GM11168 (cell line): ENCODE measurements around the gene MEIOSIN.

ENCODE experiments used
- in situ Hi-C: fragments of 300-500 bp; cut with MboI; formaldehyde crosslinking; loops from one replicate; pipeline ENCODE4 v1.12.0; 2022; ENCODE audit warnings: low sequenced_read_pairs; ENCODE audit not compliant: unreplicated experiment

Gene MEIOSIN

DNA sequence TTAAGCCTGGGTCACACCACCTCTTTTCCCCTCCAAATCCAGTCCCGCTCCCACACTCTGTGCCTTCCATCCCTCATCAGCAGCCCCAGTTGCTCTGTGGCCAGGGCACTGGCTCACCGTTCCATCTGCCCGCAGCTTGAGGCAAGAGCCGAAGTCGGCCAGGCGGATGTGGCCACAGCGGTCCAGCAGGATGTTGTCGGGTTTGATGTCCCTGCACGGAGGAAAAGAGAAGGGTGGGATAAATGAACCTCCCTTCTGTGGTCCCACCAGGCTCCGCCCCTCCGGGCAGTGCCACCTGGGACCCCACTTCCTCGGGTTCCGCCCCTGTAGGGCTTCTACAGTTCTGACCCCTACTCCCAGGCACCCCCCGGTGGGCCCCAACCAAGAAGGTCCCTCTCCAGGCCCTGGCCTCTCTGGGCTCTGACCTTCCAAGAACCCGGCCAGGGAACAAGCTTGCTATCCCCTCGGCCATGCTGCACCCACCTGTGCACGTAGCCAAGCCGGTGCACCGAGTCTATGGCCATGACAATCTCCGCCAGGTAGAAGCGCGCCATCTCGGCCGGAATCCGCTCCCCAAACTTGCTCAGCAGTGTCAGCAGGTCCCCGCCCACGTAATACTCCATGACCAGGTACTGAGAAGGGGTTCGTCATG lies 44.9 kb downstream of the MEIOSIN start:
- in situ Hi-C loops = no loop called here

DNA sequence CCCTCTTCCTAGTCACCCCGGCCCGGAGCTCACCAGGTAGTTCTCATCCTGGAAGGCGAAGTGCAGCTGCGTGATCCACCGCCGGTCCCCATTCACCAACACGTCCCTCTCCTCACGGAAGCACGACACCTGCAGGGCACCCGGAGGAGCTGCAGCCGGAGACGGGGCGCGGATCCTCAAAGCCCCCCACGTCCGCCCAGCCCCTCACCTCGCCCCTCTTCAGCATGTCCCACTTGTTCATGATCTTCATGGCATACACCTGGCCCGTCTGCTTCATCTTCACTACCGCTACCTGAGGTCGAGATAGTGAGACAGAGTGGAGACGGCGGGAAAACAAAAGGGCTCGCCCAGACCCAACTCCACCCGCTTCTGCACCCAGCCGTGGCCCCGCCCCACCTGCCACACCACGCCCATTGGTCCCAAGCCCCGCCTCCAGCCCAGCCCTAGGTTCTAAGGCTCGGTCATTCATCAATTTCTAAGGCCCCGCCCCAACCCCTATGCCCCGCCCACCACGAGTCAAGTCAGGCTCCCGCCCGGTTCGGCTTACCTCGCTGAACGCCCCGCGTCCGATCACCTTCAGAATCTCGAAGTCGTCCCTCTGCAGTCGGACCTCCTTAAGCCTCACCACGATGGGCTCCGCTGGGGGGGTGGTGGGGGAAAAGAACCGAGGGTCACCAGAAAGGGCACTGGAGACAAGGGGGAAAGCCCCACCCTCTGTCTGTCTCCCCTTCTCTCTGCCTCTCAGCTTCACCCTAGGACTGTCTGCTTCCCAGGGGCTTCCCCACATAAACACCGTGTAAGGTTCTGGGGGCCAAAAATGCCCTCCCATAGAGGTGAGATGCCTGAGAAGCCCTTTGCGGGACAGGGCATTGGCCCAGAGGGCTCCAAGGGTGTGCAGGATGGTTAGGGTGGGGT lies 46.2 kb downstream of the MEIOSIN start:
- in situ Hi-C loops = no loop called here

DNA sequence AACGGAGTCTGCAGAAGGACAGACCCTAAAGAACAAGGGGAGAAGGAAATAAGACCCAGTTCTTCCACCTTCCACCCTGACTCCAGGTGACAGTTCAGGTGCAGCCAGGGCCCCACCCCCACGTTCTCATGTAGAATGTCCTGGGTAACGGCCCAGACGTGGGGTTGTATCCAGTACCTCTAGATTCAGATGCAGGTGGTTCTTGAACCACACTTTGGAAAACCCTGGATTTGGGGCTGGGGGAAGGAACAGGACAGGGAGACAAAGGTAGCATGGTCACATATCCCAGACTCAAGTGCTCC lies 46.9 kb downstream of the MEIOSIN start:
- in situ Hi-C loops = no loop called here

DNA sequence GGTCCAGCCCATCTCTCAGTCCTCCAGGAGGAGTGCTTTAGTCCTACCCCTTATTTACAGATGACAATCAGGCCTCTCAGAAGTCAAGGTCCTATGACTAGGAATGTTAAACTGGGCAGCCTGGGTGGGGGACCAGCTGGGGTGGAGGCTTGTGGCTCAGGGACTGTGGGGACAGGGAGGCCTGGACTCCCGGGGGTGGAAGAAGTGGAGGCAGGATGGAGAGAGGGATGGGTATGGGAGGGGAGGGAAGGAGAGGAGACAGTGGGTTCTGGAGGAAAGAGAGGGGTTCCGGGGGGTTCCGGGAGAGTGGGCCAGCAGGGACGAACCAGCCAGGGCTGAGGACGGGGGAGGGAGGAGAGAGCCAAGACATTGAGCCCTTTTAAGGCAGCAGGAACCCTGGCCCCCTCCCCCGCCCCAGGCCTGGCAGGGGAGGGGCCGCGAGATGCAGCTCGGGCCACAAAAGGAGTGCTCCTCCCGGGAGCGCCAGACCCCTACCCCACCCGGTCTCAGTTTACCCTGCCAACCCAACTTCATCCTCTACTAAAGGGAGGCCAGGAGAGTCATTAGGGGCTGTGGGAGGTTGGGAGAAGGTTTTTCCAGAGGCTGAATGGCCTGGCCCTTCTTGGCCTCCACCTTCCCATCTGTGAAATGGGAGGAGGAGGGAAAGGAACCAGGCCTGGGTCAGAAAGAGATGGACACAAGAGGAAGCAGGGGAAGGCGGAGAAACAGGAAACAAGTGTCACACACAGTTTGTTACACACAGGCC lies 47.4 kb downstream of the MEIOSIN start:
- in situ Hi-C loops = no loop called here

DNA sequence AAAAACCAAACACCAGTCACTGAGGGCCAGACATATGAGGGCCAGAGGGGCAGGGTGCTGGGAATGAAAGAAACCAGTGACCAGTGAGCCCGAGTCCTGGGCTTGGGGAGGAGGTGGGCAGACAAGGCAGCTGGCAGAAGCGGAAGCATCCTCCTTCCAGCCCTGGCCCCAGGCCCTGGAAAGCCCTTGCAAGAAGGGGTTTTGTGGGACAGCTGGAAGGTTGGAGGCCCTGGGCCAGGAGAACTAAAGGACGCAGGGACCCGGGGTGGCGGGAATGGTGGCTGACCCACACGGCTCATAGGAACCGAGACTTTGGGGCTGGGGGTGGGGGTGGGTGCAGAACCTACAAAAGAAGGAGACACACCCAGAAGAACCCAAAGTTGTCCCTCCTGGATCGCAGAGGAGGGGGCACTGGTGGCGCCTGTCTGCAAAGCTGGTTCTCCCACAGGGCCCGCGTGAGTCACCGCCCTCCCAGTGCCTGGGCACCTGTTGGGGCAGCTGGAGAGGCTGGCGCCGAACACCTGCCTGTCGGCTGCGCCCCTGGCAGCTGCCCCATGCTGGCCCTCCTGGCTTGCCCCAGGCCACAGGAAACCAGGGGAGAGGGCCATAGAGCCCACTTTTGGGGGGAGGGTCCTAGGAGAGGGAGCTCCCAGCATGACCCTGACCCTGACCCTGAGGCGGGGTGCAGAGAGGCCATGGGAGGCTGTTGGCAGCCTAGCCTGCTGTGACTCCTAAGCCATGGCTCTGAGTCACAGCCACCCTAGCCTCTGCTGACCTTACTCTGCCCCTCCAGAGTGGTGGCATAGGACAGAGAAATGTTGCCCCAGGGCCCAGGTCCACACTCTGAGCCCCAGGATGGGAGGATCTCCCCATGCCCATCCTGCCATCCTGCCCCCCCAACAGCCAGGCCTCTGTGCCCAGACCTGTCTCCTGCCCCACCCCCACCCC lies 48.2 kb downstream of the MEIOSIN start:
- in situ Hi-C loops = no loop called here

DNA sequence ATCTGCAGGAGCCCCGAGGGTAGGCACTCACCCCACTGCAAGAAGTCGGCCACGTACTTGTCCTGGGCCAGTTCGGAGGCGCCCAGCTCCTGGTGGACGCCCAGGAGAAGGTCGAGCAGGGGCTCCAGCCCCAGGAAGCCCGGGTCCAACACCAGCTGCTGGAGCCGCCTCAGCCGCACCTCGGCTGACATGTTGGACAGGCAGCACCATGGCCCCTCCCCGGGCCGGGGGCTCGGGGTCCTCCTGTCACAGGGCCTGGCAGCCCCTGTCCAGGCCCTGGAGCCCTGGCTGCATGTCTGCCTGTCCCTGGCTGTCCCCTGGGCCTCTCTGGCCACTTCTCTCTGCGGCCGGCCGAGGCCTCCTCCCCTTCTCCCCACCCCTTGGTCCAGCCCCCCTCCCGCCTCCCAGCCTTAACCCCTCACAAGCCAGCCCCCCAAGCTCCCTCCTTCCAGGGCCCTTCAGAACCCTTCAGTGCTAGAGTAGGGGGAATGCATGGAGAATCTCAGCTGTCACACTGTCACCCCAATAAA lies 49.0 kb downstream of the MEIOSIN start, which contains the start of gene DMPK:
Gene DMPK (minus strand): TSS at position 329 of the 530 bp plus-strand sequence. CDS start 138 bp downstream, at position 191.
- in situ Hi-C loops = no loop called here

DNA sequence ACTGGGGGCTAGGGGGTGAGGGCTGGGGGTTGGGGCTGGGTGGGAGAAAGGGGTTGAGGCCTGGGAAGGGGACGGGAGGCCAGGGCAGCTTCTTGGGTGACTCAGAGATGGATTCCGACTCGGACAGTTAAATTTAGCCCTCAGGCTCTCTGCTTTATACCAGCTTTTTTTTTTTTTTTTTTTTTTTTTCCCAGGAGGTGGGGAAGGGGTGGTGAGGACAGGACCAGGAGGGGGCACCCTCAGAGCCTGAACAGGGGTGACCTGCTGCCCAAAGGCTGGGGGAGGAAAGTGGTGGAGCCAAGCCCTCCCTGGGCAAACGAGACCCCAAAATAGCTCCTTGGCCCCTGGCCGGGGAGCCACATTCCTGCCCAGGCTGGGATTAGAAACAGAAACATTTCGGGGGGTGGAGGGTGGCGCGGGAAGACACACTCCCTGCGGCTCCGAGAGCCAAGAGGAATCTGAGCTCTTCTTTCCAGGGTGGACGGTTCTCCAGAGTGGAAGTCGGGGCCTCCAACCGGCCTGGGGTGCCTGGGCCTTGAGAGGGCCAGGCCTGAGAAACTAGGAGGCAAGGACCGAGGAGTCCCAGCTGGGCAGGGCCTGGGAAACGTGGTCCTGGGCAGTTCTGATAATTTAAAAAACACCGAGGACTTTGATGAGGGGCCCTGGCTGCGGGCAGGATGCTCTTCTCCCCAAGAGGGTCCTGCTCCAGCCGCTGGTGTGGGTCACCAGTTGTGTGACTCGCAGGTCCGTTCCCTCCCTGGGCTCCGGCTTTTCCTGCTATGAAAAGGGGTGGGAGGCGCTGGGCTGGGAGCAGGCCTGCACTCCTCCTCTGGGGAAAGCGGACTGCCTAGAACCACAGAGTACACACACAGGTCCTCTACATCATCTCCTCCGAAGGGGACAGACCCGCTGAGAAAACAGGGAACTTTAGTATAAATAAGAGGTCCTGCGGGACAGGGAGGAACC lies 49.9 kb downstream of the MEIOSIN start:
- in situ Hi-C loops = no loop called here

DNA sequence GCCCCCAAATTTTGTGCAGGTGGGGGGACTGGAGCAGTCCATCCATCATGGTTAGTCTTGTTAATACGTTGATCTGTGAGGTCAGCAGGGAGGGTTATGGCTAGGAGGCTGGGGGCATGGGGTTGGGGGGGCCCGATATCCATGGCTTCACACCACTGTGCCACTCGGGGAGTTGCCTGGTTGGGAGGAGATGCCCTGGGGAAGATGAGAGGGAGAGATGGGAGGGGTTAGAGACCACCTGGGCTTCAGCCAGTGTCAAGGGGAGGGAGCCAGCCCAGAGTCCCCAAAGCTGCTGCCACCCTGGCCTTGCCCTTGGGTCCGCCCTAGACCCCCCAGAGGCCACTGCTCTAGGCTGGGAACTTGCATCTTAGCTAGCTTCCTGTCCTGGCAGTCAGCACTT lies 50.9 kb downstream of the MEIOSIN start:
- in situ Hi-C loops = no loop called here

DNA sequence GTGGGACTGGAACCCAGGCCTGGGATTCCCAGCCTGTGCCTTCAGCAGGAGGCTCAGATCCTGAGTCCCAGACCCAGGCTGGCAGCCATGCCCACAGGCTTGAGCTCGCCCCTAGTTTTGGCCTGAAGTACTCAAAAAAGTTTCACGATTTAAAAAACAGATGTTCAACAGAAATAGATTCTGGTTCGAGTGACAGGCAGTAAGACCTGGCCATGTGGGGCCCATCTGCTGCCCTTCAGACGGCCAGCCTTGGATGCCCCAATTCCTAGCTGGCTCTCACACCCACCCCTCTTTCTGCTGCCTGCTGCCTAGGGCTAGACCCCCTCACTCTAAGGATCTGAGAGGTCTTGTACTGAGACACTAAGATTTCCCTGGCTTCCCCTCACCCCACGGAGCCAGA lies 51.9 kb downstream of the MEIOSIN start:
- in situ Hi-C loops = no loop called here

DNA sequence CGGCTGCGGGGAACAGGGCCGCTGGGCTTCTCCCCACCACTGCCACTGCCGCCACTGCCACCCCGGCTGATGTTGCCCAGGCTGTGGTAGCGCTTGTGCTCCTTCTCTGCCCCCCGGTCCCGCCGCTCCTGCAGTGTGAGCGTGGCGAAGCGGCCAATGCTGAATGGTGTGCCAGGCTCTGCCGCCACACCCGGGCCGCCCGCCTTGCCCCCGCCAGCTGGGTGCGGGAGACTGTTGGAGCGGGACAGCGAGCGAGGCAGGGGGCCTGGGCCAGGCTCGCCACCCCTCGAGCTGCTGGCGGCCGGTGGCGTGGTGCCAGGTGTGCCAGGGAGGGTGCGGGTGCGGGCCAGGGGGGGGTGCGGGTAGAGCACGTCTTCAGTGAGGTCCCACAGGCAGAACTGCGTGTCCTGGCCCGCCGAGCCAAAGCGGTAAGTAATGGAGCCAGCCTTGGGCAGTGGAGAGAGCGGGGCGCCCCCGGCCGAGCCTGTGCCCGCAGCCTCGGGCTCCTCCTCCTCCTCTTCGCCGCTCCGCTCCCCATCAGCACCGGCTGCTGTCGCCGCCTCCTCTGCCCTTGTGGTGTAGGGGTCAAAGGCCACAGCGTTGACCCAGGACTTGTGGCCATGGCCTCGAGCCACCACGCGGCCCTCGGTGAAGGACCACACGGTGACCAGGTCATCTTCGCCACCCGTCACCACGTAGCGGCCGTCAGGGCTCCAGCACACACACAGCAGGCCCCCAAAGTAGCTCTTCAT lies 52.7 kb downstream of the MEIOSIN start:
- in situ Hi-C loops = no loop called here

DNA sequence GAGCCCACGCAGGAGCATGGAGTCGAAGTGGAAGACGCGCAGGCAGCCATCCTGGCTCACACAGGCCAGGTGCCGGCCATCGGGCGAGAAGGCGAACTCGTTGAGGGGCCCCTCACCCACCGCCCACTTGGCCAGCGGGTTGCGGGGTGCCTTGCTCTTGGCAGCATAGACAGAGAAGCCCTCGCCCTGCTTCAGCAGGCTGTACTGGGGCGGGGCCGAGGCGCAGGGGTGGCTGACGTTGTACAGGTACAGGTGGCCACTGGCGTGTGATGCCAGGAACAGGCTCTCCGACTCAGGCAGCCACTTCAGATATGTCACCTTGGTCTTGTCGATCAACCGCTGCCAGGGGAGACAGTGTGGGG lies 53.3 kb downstream of the MEIOSIN start:
- in situ Hi-C loops = no loop called here

DNA sequence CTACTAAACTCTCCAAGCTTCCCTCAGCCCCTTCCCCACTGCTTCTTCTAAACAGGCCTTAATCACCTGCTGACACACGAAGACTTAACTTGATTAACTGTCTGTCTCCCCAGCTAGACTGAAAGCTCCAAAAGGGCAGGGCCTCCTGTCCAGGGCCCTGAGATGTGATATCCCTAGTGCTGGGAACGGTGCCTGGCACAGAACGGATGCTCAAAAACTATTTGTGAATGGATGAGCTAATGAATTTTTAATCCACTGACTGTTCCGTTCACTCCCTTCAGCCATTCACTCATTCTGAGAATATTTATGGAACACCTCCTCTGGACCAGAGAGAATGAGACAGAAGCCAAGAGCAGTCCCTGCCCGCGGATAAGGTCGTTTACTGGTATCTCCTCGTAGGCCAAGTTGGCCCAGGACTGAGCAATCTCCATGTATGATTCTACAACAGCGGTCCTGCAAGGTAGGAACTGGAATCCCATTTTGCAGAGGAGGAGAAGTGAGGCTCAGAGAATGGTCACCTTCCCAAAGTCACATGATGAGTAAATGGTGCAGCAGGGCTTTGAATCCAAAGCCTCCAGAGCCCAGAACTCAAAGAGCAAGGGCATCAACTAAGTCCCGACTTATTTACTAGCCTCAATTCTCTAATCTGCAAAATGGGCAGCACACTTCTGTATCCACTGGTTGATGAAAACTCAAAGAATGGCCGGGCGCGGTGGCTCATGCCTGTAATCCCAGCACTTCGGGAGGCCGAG lies 56.0 kb downstream of the MEIOSIN start:
- in situ Hi-C loops = no loop called here

DNA sequence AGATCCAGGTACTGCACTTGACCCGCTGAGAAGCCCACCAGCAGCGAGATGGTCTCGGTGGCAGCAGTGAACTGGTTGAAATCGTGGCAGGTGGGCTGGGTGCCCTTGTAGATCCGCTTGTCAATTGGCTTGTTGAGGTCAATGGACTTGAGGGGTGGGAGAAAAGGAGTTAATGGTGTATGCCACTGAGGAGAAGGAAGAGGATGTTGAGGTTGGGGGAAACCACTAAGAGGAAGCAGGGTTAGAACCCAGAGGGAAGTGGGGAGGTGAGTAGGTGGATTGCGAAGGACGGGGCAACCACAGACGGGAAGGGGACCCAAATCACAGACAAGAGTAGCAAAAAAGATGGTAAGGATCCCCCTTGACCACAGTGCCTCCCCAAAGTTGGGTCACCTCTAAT lies 57.7 kb downstream of the MEIOSIN start:
- in situ Hi-C loops = no loop called here

DNA sequence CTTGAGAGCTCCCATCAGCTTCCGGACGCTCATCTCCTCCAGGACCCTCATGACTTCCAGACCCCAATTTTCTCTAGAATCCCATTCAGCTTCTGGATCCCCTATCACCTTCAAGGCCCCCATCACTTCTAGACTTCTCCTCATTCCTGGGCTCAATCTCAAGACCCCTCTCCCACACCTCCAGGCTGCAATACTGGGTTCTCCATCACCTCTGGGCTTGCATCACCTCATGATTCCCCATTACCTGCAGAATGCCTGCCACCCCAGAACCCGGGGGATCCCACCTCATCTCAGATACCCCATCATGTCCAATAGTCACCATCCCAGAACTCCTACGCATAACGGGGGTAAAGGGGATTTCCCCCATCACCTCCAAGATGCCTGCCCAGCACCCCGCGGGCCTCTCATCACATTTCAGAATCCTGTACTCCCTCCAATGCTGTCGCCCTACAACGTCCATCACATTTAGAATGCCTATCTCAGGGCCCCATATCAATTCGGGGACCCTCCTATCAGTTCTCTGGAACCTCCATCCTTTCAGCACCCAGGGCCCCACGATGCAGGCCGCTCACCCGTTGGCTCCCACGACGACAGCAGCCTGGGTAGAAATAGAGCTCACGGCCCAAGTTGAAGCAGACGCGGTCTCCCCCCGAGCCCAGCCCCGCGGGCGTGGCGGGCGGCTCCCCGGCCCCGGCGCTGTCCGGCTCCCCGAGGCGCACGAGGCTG lies 58.7 kb downstream of the MEIOSIN start:
- in situ Hi-C loops = no loop called here

DNA sequence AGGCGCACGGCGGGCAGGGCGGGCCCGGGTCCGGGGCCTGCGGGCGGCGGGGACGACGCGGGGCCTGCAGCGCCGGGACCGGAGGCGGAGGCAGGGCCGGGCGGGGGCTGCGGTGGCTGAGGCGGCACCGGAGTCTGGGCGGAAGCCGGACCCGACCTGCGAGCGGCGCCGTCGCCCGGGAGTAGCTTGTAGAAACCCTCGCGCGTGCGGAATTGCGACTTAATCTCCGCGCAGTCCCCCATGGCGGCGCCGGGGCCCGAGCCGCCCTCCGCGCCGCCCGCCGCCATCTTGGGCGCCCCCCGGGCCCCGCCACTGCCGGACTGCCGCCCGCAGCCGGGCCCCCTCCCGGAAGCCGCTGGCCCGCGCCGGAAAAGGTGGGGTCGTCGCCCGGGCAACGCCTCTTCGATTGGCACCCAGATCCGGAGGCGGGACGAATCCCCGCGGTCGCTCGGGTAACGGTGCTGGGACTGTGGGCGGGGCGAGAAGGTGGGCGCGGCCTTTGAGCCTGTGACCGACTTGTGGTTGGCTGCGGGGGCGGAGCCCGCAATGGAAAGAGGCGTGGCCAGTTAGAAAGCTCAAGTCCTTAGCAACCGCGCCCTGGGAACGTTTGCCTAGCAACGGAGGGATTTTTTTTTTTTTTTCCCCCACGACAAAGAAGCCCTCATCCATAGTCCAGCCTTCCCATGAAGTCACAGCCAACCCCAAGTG lies 59.4 kb downstream of the MEIOSIN start, which contains the start of gene DMWD:
Gene DMWD (minus strand): TSS at position 376 of the 708 bp plus-strand sequence. CDS start 89 bp downstream, at position 287.
- in situ Hi-C loops = no loop called here

DNA sequence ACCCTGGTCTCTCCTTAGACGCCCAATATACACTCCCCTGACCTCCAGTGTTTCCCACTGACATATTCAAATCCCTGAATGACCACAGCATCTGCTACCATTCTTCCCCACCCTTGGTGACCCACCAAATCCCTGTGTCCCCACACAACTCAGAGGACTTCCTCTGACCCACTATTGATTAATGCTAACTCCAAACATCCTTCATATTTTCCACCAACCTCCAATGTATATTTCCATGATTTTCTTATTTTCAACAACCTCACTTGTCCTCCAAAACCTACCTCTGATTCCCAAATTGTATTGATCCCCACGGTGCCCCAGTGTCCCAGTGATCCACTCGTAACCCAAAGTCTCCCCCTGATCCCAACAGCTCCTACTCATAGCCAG lies 59.9 kb downstream of the MEIOSIN start:
- in situ Hi-C loops = no loop called here
